B cell (primary cell): ENCODE data around the gene TNFAIP2. TPM values are rescaled to one million over a fixed set of nuclear protein-coding genes. Genes with fewer than 3 reads are reported as not detected.
A peak's percentile ranks its signal among the peaks of the same experiment; 100 is the strongest.

Experiments
- ATAC-seq: fragments of 200-7000 bp; cut with Tn5 transposase; one replicate; pipeline ENCODE4 v1.10.0; 2021; ENCODE audit warnings: low read depth, mild to moderate bottlenecking, moderate number of reproducible peaks, moderate library complexity
- CTCF ChIA-PET: fragments of 350-600 bp; sonication (Branson Sonifier 250); formaldehyde crosslinking; loops from one replicate; lab custom pipeline; 2021; ENCODE audit warnings: antibody characterized with exemption, inconsistent platforms; lab: Charles Lee
- POLR2A ChIA-PET: fragments of 350-600 bp; sonication (Branson Sonifier 250); formaldehyde crosslinking; loops from one replicate; lab custom pipeline; 2021; ENCODE audit warnings: antibody characterized with exemption; lab: Charles Lee
- DNase-seq: peaks from one replicate; pipeline ENCODE4 v3.0.0; 2013
- H2AFZ ChIP-seq: 2 replicates; pipeline ENCODE4 v1.6.1; 2012; ENCODE audit warnings: mild to moderate bottlenecking, low read depth, low read length; ENCODE audit not compliant: insufficient read depth, poor library complexity, severe bottlenecking
- H3K27ac ChIP-seq, 2 donors: 1 replicate in 1 of 2; 2 replicates in 1 of 2; pipeline ENCODE4 v1.5.1; 2012 to 2013; ENCODE audit warnings: low read length in 2 of 2, mild to moderate bottlenecking in 2 of 2, moderate library complexity in 1 of 2
- H3K27me3 ChIP-seq, 4 experiments: fragments of 200-600 bp in 1 of 4; sonication (generic) in 1 of 4; replicated peaks in 1 of 4; 1 replicate in 2 of 4; 2 replicates in 2 of 4; pipeline versions ENCODE4 v1.6.1 to v1.7.0; 2013 to 2016; ENCODE audit warnings: low read length in 3 of 4, mild to moderate bottlenecking in 2 of 4, mixed read lengths in 1 of 4, moderate library complexity in 1 of 4; ENCODE audit not compliant: insufficient read depth in 4 of 4, control insufficient read depth in 3 of 4; ENCODE audit errors: control extremely low read depth in 1 of 4
- H3K36me3 ChIP-seq, 2 experiments: replicated peaks in 1 of 2; 1 replicate in 1 of 2; 2 replicates in 1 of 2; pipeline versions ENCODE4 v1.6.1 to v1.7.1; 2013; ENCODE audit warnings: low read length in 1 of 2; ENCODE audit not compliant: insufficient read depth in 2 of 2, control insufficient read depth in 1 of 2; ENCODE audit errors: control extremely low read depth in 1 of 2, extremely low read depth in 1 of 2
- H3K4me1 ChIP-seq, 2 donors: fragments of 200-600 bp in 1 of 2; sonication (generic) in 1 of 2; 1 replicate in 1 of 2; 2 replicates in 1 of 2; pipeline versions ENCODE4 v1.5.1 to v1.6.1; 2013 to 2017; ENCODE audit warnings: low read length in 2 of 2; ENCODE audit not compliant: control insufficient read depth in 2 of 2, insufficient read depth in 2 of 2
- H3K4me2 ChIP-seq: replicated peaks from 2 replicates; pipeline ENCODE3; 2012; ENCODE audit warnings: mild to moderate bottlenecking, low read depth, low read length; ENCODE audit not compliant: poor library complexity, severe bottlenecking
- H3K4me3 ChIP-seq, 5 experiments: fragments of 200-600 bp in 1 of 5; sonication (generic) in 1 of 5; 1 replicate in 3 of 5; 2 replicates in 2 of 5; pipeline versions ENCODE4 v1.5.1 to v1.7.0; 2011 to 2016; ENCODE audit warnings: low read length in 4 of 5, mild to moderate bottlenecking in 4 of 5, low read depth in 2 of 5, control low read depth in 1 of 5, moderate library complexity in 1 of 5; ENCODE audit not compliant: insufficient read depth in 1 of 5; ENCODE audit errors: control extremely low read depth in 1 of 5, extremely low read depth in 1 of 5
- H3K79me2 ChIP-seq: fragments of 200-600 bp; sonication (generic); one replicate; pipeline ENCODE4 v1.6.0; 2016; ENCODE audit warnings: low read length; ENCODE audit not compliant: control insufficient read depth, insufficient read depth
- H3K9ac ChIP-seq: fragments of 200-600 bp; sonication (generic); 2 replicates; pipeline ENCODE4 v1.6.1; 2017; ENCODE audit warnings: mild to moderate bottlenecking, low read length, moderate library complexity
- H3K9me3 ChIP-seq, 3 donors: one replicate each; pipeline versions ENCODE4 v1.6.1 to v1.7.1; 2013; ENCODE audit warnings: low read length in 2 of 3; ENCODE audit not compliant: control insufficient read depth in 2 of 3, insufficient read depth in 1 of 3; ENCODE audit errors: control extremely low read depth in 1 of 3
- H4K20me1 ChIP-seq: 2 replicates; pipeline ENCODE4 v1.6.0; 2012; ENCODE audit warnings: mild to moderate bottlenecking, low read length; ENCODE audit not compliant: insufficient read depth, control insufficient read depth, poor library complexity, severe bottlenecking
- H3K27ac Mint-ChIP-seq: one replicate; pipeline ENCODE4 v1.8.0; 2021; ENCODE audit warnings: mixed read lengths
- H3K27me3 Mint-ChIP-seq: one replicate; pipeline ENCODE4 v1.8.0; 2021; ENCODE audit warnings: mixed read lengths
- H3K4me1 Mint-ChIP-seq: one replicate; pipeline ENCODE4 v1.8.0; 2021; ENCODE audit warnings: mixed read lengths
- H3K4me3 Mint-ChIP-seq: one replicate; pipeline ENCODE4 v1.8.0; 2021; ENCODE audit warnings: mixed read lengths
- H3K9me3 Mint-ChIP-seq: one replicate; pipeline ENCODE4 v1.8.0; 2022; ENCODE audit warnings: mixed read lengths; ENCODE audit not compliant: insufficient read depth
- EZH2 ChIP-seq: IDR thresholded peaks from 2 replicates; pipeline ENCODE4 v1.6.1; 2012; ENCODE audit warnings: borderline replicate concordance, low read depth, mild to moderate bottlenecking, moderate library complexity, low read length; ENCODE audit not compliant: insufficient read depth, poor library complexity, severe bottlenecking
- WGBS: methylation state at CpG from one replicate; pipeline ENCODE4 v1.1.5; 2013; ENCODE audit warnings: missing lambda C conversion rate; ENCODE audit not compliant: insufficient coverage; 5-methylcytosine and 5-hydroxymethylcytosine counted together
- intact Hi-C: fragments of 100-400 bp; cut with micrococcal nuclease; formaldehyde crosslinking; loops from one replicate; pipeline ENCODE4 v1.10.0; 2022
- polyA plus RNA-seq: library from polyadenylated mRNA; depleted of rRNA; stranded (reverse); fragments of >200 nt; gene quantifications from 2 replicates; pipeline ENCODE4 v1.2.3, GENCODE V29; 2012
- total RNA-seq, 2 donors: library from RNA; stranded (reverse); fragments of 120-200 nt in 1 of 2; gene quantifications; 1 replicate in 1 of 2; 2 replicates in 1 of 2; pipeline versions ENCODE4 v1.2.3 to v1.2.4, GENCODE V29; 2013 to 2022
- TF ChIP-seq, protein P1 (sequence below): fragments of 200-600 bp; IDR thresholded peaks from one replicate; pipeline ENCODE4 v1.8.0; 2022; ENCODE audit warnings: antibody characterized with exemption, mild to moderate bottlenecking

TNFAIP2 gene
- total and polyA plus RNA-seq, 2 donors (not counting 1 experiment from before 2014, with no cell fraction given) = 1.5 to 9.0 TPM

DNA sequence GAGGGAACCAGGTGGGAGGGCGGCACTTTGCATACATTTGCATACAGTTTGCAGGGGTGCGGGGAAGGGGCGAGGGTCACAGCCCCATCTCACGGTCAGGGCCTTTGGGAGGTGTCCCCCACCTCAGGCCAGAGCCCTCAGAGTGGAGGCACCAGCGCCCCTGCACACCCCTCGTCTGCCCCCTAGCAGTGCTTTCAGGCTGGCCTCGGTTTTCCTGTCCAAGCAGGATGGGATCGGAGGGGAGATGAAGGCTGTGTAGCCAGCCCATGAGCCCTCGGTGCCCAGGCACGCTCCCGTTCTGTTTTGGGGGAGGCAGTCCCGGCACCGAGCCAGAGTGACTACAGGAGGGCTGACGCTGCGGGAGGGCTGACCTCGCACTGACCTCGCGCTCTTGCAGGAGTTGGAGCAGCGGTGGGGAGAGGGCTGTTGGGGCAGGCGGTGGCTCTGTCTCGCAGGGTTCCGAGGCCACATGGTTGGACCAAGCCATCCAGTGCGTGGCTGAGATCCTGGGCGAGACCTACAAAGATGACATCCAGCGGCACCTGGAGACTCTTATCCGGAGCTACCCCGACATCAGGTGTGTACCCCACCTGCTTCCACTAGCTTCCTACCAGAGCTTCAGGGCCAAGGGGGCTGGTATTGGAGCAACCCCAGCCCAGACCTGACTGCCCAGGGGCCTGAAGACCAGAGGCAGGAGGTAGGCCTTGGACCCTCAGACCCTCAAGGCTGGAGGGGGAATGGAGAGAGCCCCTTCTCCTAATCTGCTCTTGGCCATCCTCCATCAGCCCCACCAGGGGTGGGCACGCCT, 15.1 kb upstream of the TNFAIP2 start:
- ATAC-seq = no peak
- Mint-ChIP-seq H3K27me3 (peaks cover 19% of the 10 kb centered on the region), H3K4me1 (peaks cover 30% of the 10 kb centered on the region), H3K27ac (no peak overlapping the region), H3K9me3 (no peaks in the 10 kb centered on the region), H3K4me3 (no peak overlapping the region)
- no peak overlapping the region for H3K9ac ChIP-seq
- no peak overlapping the region for H3K27ac ChIP-seq
- peaks cover 0 to 6% (median 0%) of the 10 kb centered on the region in 3 donors for H3K9me3 ChIP-seq
- no peak overlapping the region for H3K4me3 ChIP-seq
- ChIA-PET CTCF (interaction anchor here (0.9 kb wide), 1 partner anchor 79 kb away, joined by 3 read pairs; no protein-coding TSS in a partner anchor), POLR2A (no interaction called here)
- H3K36me3 ChIP-seq = no peaks in the 10 kb centered on the region
- no peaks in the 10 kb centered on the region for H4K20me1 ChIP-seq
- no peak overlapping the region for H3K4me2 ChIP-seq
- peaks cover 31 to 38% of the 10 kb centered on the region in 2 donors for H3K4me1 ChIP-seq
- H3K79me2 ChIP-seq = no peaks in the 10 kb centered on the region
- intact Hi-C loops = no loop called here
- H3K27me3 ChIP-seq = peaks cover 0 to 32% (median 11%) of the 10 kb centered on the region in 4 experiments
- WGBS = 94% methylated on average over 20 of the region's 28 CpGs
- no peak overlapping the region for H2AFZ ChIP-seq
- no peak for DNase-seq
- TF ChIP-seq, protein P1, sequence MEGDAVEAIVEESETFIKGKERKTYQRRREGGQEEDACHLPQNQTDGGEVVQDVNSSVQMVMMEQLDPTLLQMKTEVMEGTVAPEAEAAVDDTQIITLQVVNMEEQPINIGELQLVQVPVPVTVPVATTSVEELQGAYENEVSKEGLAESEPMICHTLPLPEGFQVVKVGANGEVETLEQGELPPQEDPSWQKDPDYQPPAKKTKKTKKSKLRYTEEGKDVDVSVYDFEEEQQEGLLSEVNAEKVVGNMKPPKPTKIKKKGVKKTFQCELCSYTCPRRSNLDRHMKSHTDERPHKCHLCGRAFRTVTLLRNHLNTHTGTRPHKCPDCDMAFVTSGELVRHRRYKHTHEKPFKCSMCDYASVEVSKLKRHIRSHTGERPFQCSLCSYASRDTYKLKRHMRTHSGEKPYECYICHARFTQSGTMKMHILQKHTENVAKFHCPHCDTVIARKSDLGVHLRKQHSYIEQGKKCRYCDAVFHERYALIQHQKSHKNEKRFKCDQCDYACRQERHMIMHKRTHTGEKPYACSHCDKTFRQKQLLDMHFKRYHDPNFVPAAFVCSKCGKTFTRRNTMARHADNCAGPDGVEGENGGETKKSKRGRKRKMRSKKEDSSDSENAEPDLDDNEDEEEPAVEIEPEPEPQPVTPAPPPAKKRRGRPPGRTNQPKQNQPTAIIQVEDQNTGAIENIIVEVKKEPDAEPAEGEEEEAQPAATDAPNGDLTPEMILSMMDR = no peak
- no peak for TF ChIP-seq EZH2

DNA sequence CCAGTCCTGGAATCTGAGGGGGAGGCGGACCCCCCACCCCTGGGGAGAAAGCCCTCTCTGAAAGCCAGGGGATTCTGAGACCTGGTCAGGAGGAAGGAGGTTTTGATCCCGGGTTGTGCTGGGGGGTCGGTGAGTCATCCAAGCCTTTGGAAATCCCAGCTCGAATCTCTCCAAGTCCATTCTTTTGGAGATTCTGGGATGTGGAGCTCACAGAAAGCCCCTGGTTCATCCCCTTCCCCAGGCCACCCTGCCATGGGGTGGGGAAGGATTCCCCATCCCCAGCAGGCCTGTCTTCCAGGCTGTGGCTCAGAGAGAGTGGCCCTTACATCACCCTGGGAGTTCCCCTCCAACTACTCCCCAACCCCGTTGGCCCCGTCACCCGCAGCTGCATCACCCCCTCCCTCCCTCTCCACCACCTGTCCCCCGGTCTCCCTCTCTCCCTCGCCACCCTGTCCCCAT, 14.5 kb upstream of the TNFAIP2 start:
- Histone ChIP-seq H3K9ac (no peak overlapping the region), H3K4me2 (no peak overlapping the region)
- ATAC-seq = peak; percentile 39

More for the DNA sequence above, 14.5 kb upstream of the TNFAIP2 start:
- peaks cover 14% of the 10 kb centered on the region for H3K27me3 Mint-ChIP-seq
- no peak overlapping the region for H3K27ac Mint-ChIP-seq
- 100% methylated on average over 1 of the region's 9 CpGs for WGBS
- peaks cover 26 to 32% of the 10 kb centered on the region in 2 donors for H3K4me1 ChIP-seq
- H2AFZ ChIP-seq = no peak overlapping the region
- H3K9me3 ChIP-seq = peaks cover 0 to 6% (median 0%) of the 10 kb centered on the region in 3 donors
- H3K27me3 ChIP-seq = peaks cover 0 to 26% (median 8%) of the 10 kb centered on the region in 4 experiments
- CTCF ChIA-PET = interaction anchor here (0.9 kb wide), 1 partner anchor 78 kb away, joined by 3 read pairs; no protein-coding TSS in a partner anchor
- H3K36me3 ChIP-seq = no peaks in the 10 kb centered on the region
- no peaks in the 10 kb centered on the region for H3K9me3 Mint-ChIP-seq
- H3K79me2 ChIP-seq = no peaks in the 10 kb centered on the region
- no peak overlapping the region for H3K4me3 ChIP-seq
- no peak overlapping the region for H3K4me3 Mint-ChIP-seq
- no peaks in the 10 kb centered on the region for H4K20me1 ChIP-seq
- TF ChIP-seq, protein P1 = no peak
- H3K4me1 Mint-ChIP-seq = peaks cover 26% of the 10 kb centered on the region
- POLR2A ChIA-PET = interaction anchor here (0.7 kb wide), 1 partner anchor 71 kb away, joined by 9 read pairs; no protein-coding TSS in a partner anchor
- no peak for DNase-seq
- no peak overlapping the region for H3K27ac ChIP-seq
- intact Hi-C loops = no loop called here
